AG04449 (cell line): ENCODE data around the gene RORB.

ENCODE experiments used
- CTCF ChIA-PET: fragments of 350-600 bp; formaldehyde crosslinking; extraction: SDS; loops from one replicate; lab custom pipeline; 2021; ENCODE audit warnings: antibody characterized with exemption; lab: Yijun Ruan, JAX
- POLR2A ChIA-PET: fragments of 400-600, 350-600 bp; formaldehyde crosslinking; extraction: SDS; loops from one replicate; lab custom pipeline; 2020; ENCODE audit warnings: antibody characterized with exemption, inconsistent platforms; lab: Yijun Ruan, JAX
- DNase-seq: peaks from one replicate; pipeline ENCODE4 v3.0.0-alpha.2; 2010; ENCODE audit warnings: low read depth, low spot score
- H3K4me3 ChIP-seq: 2 replicates; pipeline ENCODE4 v1.5.1; 2011; ENCODE audit warnings: low read depth, mild to moderate bottlenecking, control low read depth, low read length
- CTCF ChIP-seq: IDR thresholded peaks from one replicate; pipeline ENCODE4 v1.5.1; 2011; ENCODE audit warnings: mild to moderate bottlenecking, moderate library complexity, low read length, control low read depth, inconsistent platforms; ENCODE audit not compliant: insufficient read depth; ENCODE audit errors: missing control alignments

RORB gene

GRCh38 chr9:74639112-74639511 lies 142.0 kb downstream of the RORB start:
- ChIA-PET CTCF (no interaction called here), POLR2A (no interaction called here)
- H3K4me3 ChIP-seq, result no peak overlapping the region
- no peak for DNase-seq
- no peak for TF ChIP-seq CTCF

- no peak for DNase-seq
- POLR2A ChIA-PET, result no interaction called here
- CTCF ChIA-PET, result interaction anchor here (1.7 kb wide), 1 partner anchor 1442 kb away, joined by 5 read pairs; no protein-coding TSS in a partner anchor
- no peak for TF ChIP-seq CTCF
- no peak overlapping the region for H3K4me3 ChIP-seq
Measured at GRCh38 chr9:74642376-74642775, 145.2 kb downstream of the RORB start.

GRCh38 chr9:74643303-74643923 lies 146.3 kb downstream of the RORB start:
- no peak overlapping the region for H3K4me3 ChIP-seq
- ChIA-PET POLR2A (no interaction called here), CTCF (interaction anchor here (1.1 to 1.7 kb wide), 2 partner anchors 1441 to 1443 kb away, joined by 3 to 5 read pairs; no protein-coding TSS in a partner anchor)
- no peak for TF ChIP-seq CTCF
- DNase-seq, result no peak

GRCh38 chr9:74644023-74644422 lies 146.9 kb downstream of the RORB start:
- ChIA-PET POLR2A (no interaction called here), CTCF (interaction anchor here (1.1 to 1.7 kb wide), 2 partner anchors 1442 to 1444 kb away, joined by 3 to 5 read pairs; no protein-coding TSS in a partner anchor)
- TF ChIP-seq CTCF, result no peak
- H3K4me3 ChIP-seq, result no peak overlapping the region
- no peak for DNase-seq

GRCh38 chr9:74645007-74645639 lies 148.0 kb downstream of the RORB start:
- H3K4me3 ChIP-seq, result no peak overlapping the region
- peak; percentile 48 for TF ChIP-seq CTCF
- DNase-seq, result no peak
- ChIA-PET CTCF (interaction anchor here (2.4 kb wide), 1 partner anchor 1445 kb away, joined by 8 read pairs; no protein-coding TSS in a partner anchor), POLR2A (no interaction called here)

- POLR2A ChIA-PET, result no interaction called here
- CTCF ChIA-PET, result no interaction called here
- no peak for TF ChIP-seq CTCF
Measured at GRCh38 chr9:74653410-74654080, 156.4 kb downstream of the RORB start.

More at GRCh38 chr9:74653410-74654080, 156.4 kb downstream of the RORB start:
- no peak overlapping the region for H3K4me3 ChIP-seq
- no peak for DNase-seq
